Measurements from ENCODE around the gene PAM.
"Not testable (repeated sequence)": the region's sequence is repeated elsewhere in the genome, so short reads cannot be mapped to it uniquely, and the experiment has no call there.

Gene PAM

DNA sequence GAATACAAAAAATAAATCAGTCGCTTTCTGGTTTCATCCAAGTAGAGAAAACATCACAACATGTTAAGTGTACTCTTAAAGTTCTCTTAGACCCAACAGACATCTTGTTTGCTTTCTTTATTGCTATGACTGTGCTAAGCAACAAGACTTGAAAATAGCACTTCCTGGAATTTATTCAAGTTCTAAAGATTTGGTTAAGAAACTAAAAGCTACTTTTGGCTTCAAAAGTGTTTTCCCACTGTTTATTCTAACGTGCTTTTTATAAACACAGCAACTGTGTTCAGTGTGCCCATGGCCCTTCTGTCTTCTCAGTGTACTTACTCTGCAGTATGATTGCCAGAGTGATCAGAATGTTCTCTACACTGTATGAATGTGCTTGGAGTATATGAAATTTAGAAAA lies 255.1 kb downstream of the PAM start:
- no peak for DNase-seq

DNA sequence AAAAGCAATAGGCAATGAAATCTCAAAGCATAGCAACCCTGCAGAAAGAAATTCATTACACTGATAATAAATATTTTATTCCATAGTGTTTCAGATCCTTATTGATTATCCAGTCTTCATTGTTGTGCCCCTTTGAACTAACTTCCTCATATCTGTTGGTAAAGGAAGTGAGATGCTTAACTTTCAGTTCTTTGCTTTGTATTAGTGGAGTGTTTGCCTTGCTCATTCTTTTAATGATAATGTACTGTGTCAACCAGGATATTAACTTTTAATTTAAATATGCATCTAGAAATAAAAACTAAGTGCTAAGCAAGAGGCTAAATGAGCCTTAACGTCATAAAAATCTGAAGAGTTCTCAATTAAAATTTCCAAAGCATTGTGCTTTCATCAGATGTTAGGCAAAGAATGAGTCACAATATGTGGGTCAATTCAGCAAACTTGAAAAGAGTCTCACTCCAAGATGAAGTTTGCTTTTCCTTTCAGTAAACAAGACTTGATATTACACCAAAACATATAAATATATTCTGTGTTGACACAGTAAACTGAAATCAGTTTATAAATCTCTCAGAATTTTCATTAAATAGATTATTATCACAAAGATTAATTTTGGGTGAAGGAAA lies 258.9 kb downstream of the PAM start:
- no peak for DNase-seq

DNA sequence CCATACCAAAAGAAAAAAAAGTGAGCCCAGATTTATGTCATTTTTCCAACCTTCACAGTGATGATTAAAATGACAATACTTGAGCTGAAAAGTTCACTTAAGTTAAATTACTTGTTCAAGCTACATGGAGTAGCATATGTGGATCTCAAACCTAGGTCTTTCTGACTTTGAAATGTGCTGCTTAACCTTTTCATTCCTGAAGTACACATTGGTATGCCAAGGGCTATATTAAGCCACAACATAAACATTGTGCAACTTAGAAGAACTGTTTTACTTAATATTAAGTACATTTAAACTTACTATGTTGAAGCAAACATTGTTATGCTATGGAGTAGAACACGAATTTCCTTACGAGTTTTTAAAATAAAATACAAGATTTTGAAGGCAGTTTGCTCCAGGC lies 259.9 kb downstream of the PAM start:
- no peak for DNase-seq

DNA sequence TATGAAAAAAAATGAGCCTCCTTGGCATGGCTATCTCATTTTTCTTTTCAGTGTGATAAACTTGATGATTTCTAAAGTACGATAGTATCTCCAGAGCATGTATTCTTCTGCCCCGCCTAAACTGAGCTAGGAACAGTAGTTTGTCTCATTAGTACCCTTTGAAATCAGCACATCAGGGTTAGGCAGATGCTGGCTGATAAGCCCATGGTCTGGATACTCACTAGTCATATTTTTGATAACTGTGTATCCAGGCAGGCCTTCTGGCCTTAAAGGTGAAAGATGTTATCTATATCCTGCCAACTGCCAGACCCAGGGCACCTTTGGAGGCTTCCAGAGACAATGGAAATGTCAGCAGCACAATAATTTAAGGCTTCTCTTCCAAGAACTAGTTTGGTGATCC lies 261.1 kb downstream of the PAM start:
- no peak for DNase-seq

DNA sequence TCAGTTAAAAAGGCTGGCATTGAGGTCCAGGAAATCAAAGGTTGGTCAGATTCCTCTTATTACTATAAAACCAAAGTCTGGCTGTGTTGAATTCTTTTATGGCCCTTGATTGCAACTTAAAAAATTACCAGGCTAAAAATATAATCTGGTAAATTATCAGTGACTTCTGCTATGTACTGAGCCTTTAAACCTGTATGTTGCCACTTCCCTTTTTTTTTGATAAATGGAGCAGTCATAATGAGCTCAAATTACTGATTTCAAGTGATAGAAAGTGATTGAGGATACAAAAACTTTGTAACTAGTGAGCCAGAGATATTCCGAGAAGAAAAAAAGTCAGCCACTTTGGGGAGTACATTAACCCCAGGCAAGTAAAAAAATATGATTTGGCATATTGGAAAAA lies 264.7 kb downstream of the PAM start:
- DNase-seq, result no peak

DNA sequence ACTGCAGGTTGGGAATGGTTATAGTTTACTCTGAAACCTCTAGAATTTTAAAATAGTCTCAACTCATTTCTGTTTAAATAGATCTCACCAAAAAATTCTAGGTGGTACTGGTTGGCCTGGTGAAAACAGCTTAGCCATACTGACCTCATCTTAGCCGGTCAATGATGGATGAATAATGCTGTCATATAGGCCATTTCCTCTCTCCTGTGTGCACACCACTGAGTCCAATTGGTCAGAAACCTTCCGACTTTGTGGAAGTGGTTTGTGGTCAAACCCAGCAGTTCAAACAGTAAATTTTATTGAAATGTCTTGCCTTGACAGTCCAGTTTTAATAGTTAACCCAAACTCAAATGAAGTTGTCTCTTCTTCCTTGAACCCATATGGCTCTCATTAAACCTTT lies 266.2 kb downstream of the PAM start:
- no peak for DNase-seq

DNA sequence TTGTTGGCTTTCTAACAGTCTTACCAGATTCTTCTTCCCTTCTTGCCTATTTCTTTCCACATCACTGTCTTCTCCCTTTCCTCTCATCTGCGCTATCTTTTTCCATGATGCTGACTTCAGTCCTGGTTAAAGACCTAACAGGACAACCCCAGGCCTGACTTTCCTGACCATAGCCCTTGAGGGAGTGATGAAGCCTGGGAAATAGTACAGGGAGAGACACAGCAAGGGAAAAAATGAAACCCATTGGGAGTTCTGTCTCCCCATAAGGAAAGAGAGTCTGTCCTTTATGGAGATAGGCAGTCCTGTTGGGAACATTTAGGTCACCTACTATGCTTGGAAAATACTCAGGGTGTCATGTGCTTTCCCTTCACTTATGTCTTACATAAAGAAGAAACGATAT lies 272.2 kb downstream of the PAM start:
- no peak for DNase-seq

DNA sequence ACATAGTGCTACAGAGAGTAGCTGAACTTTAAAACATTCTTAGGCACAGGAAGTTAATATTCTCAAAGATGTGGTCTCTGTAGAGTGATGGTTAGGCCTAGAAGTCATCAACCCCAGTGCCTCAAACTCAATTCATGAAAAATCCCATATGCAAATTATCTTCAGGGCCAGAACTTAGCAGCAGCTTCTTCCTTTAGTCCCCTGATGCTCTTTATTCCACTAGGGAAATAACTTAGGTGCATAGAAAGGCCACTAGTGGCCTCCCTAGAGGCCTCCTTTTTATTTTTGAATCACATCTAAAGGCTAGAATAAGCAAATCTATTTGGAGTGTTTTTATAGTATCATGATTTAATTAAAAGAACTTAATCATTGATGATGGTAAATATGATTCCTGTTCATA lies 276.5 kb downstream of the PAM start:
- no peak for DNase-seq

DNA sequence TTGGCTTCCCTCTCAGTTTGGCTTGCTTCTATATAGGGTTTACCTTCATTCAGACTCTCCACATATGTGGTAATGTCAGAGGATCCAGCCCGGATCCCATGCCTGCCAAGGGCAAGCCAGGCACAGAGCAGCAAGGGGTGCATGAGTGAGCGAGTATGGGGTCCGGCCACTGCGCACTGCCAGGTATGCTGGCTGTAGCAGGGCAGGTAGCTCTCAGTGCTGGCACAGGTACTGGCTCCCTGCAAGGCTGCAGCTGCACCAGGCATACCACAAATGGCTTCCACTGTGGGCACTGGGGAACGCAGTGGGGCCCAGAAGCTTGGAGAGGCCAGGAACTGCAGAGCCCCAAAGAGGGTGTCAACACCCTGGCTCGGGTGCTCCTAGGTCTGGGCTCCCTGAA lies 278.6 kb downstream of the PAM start:
- DNase-seq, result no peak

DNA sequence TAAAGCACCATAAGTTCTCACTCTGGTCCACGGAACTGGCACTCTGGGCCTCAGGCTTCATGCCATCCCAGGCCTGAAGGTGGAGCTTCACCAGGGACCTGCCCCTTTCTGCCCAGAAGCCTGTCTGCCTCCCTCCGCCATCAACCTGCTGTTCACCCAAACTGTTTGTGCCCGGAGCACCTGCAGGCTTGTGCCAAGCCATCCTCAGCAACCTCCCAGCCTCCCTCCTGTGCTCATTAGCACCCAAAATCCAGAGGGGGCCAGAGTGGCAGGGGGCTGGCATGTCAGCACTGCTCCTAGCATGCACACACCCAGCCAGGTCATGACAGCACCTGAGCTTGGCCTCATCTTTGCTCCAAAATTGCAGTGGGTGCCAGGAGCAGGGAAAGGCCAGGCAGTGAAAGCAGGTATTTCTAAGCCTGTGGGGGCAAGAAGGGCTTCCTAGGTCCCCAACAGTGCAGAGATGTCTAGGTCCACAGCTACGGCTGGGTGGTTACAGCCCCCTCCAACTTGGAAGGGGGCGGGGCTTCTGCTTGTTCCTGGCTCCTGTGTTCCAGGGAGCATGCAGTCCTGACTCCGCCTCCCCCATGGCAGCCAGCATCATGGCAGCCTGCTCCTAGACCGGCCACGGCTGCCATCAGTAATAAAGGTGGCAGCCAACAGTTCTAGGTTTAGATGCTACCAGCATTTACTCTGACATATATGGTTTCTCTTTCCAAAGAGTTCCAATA lies 279.7 kb downstream of the PAM start:
- no peak for DNase-seq

DNA sequence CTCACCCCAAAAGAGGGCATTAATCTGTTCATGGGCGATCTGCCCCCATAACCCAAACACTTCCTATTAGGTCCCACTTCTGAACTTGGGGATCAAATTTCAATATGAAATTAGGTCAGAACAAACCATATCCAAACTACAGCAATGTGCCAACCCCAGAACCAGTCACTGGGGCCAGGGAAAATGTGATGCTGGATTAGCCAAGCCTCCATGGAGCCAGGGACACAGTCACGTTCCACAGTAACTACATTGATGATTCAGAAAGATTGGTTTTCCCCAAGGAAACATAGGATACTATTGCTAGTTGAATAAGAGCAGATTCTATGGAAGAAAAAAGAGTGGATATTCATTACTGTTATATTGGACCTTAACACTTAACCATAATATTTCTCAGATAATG lies 280.6 kb downstream of the PAM start:
- no peak for DNase-seq

DNA sequence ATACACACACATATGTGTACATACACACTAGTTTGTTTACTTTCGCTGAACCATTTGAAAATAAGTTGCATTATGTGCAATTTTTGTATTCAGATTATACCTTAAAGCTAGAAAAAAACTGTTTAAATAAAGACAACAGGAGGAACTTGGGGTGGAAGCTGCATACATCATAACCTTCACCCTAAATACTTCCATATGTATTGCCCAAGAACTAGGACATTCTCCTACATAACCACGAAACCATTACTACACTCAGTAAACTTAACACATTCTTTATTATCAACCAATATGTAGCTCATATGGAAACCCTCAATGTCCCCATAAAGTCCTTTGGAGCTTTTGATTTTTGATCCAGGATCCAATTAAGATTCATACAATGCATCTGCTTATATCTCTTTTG lies 281.5 kb downstream of the PAM start:
- DNase-seq, result no peak

DNA sequence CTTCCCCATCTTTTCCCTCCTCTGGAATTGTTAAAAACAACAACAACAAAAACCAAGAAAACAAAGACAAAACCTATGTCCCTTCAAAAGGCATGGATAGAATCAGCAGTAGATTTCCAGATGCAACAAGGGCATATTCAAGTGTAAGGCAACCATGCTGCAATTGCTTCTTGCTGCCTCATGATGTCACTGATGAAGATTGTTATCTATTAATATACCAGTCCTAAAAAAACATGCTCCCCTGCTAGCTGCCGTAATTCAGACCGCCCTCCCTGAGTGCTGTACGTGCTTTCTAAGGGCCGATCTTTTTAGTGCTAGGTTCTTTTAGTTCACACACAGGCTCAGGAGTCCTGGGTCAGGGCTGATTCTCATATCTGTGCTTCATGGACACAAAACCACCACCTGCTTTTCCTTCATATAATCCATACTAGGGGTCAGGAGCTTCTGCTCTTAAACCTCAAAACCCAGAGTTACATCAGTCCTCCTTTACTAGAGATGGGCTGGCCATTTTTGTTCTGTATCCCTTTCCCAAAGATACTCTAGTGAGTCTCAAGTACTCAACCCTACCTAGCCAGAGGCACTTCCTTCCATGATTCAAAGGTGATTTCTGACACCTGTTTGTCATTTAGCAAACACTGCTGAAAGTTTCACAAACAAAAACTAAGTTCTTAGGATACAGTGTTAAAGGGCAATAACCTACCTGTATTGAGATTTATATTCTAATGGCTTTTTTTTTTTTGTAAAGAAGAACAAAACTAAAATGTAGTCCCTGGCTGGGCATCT lies 282.8 kb downstream of the PAM start:
- no peak for DNase-seq

DNA sequence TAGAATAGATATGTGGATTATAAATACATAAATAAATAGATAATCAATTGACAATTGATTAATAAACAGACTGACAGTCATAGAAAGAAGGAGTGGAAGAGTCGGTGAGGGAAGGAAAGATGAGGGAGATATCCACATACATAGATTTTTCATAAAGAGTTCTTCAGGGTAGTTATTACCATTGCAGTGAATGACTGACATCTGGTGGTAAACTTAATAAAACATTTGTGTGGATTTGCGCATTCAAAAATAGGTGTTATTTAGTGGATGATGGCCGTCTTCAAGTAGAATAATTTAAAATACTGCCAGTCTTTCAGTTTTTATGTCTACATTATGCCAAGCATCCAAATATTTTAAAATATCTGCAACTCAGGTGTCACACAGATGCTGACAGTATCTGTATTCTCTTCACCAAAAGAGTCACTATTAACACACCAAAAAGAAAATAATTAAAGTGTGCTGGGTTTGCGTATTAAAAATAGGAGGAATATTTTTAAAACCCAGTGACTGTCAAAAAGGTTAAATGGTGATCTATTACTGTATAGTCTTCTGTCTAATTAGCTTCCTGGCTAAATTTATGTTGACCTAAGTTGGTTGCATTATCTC lies 286.1 kb downstream of the PAM start:
- DNase-seq, result no peak

DNA sequence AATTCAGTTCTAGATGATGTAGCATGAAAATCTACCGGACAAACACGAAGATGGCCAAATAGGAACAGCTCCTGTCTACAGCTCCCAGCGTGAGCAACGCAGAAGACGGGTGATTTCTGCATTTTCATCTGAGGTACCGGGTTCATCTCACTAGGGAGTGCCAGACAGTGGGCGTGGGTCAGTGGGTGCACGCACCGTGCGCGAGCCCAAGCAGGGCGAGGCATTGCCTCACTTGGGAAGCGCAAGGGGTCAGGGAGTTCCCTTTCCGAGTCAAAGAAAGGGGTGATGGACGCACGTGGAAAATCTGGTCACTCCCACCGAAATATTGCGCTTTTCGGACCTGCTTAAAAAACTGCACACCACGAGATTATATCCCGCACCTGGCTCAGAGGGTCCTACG lies 291.6 kb downstream of the PAM start:
- not testable (repeated sequence) for DNase-seq

DNA sequence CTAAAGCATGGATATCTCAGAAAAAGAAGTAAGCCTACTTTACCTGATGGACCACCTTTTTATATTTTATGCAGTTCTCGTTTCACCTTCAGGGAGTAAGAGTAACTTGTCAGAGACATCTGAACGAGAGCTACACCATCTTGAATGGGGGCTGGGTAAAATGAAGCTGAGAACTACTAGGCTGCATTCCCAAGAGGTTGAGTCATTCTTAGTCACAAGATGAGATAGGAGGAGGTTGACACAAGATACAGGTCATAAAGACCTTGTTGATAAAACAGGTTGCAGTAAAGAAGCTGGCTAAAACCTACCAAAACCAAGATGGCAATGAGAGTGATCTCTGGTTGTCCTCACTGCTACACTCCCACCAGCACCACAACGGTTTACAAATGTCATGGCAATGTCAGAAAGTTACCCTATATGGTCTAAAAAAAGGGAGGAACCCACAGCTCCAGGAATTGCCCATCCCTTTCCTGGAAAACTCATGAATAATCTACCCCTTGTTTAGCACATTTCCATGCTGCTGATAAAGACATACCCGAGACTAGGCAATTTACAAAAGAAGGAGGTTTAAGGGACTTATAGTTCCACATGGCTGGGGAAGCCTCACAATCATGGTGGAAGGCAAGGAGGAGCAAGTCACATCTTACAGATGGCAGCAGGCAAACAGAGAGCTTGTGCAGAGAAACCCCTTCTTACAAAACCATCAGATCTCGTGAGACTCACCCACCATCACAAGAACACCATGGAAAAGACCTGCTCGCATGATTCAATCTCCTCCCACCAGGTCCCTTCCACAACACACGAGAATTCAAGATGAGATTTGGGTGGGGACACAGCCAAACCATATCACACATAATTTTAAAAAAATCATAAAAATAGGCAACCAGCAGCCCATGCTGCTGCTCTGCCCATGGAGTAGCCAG lies 302.4 kb downstream of the PAM start:
- DNase-seq, result no peak

DNA sequence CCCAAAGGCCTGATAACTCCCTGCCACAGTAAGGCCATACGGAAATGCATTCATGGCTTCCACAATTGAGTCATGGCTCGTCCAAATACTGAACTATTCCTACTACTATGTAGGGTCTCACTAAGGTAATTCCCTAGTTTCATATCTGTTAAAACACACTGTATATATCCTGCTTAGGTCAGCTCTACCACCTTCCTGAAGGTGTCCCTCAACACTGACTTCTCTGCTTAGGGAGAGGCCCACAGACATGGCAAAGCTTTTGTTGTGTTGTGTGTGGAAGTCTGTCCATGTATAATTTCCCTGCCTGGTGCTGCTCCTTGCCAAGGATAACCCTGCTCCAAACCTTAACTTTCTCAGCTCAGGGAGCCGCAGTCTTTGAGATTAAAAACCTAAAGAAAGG lies 304.4 kb downstream of the PAM start:
- no peak for DNase-seq

DNA sequence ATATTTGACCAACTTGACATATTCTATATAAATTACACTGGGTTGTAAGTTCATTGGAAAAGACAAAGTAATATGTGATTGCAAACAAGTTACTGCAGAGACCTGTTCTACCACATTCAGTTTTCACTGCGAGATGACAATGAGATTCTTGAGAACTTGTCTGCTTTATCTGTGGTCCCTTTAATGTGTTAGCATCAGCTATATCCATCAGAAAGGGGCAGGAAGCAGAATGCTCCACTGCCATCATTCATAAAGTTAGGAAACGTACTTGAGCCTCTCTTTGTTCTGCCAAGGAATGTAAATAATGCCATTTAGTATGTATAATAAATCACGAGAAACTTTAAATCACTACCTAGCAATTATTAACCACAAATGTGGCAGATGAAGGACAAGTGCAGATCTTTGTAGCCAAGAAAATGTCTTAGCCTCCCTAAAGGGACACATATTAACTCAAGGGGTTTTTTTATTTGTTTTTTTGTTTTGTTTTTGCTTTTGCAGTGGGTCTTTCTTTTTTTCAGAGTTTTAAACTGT lies 305.4 kb downstream of the PAM start:
- DNase-seq, result no peak

DNA sequence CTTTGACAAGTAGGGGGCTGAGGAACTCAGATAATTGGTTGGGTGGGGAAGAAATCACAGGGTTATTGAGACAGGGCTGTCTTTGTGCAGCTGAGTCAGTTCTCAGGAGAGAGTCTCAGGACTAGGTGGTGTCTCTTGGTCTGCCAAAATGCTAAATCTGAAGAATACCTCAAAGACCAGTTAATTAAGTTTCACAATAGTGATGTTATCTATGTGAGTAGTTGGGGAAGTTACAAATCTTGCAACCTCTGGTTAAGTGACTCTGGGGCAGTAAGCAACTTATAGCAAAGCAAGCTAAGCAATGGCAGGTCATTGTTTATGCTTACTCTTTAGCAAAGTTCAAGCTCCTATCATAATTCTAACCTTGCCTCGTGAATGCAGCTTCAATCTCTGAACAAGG lies 311.2 kb downstream of the PAM start:
- DNase-seq, result no peak

DNA sequence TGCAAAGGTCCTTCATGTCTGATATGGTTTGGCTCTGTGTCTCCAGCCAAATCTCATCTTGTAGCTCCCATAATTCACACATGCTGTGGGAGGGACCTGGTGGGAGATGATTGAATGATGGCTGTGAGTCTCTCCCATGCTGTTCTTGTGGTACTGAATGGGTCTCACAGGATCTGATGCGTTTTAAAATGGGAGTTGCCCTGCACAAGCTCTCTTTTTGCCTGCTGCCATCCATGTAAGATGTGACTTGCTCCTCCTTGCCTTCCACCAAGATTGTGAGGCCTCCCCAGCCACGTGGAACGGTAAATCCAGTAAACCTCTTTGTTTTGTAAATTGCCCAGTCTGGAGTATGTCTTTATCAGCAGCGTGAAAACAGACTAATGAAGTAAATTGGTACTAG lies 318.4 kb downstream of the PAM start:
- DNase-seq, result not testable (repeated sequence)

DNA sequence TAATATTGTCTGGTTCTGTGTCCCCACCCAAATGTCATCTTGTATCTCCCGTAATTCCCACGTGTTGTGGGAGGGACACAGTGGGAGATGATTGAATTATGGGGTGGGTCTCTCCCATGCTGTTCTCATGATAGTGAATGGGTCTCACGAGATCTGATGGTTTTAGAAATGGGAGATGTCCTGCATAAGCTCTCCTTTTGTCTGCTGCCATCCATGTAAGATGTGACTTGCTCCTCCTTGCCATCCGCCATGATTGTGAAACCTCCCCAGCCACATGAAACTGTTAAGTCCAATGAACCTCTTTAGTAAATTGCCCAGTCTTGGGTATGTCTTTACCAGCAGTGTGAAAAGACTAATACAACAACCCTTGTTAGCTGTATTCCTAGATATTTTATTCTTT lies 320.3 kb downstream of the PAM start:
- DNase-seq, result no peak

Data from activated effector memory CD4-positive, alpha-beta T cell treated with Interleukin-2 at 50 U/mL for 16 hours (primary cell).